Right renal cortex interstitium (tissue), 3 donors: ENCODE measurements around the gene UBE2L6. TPM values are rescaled to one million over a fixed set of nuclear protein-coding genes. Genes with fewer than 3 reads are reported as not detected.
A peak's percentile ranks its signal among the peaks of the same experiment; 100 is the strongest.

Experiments
- DNase-seq, 3 donors: peaks; one replicate each; pipeline ENCODE4 v3.0.0-alpha.2; 2013; ENCODE audit warnings: low read depth in 3 of 3, low spot score in 2 of 3
- polyA plus RNA-seq, 3 donors: library from polyadenylated mRNA; unstranded; fragments of 120-200 nt; gene quantifications; one replicate each; pipeline ENCODE4 v1.2.1, GENCODE V29; 2013; ENCODE audit not compliant: insufficient read length in 3 of 3

The UBE2L6 gene
- 10 to 100 TPM; 41.3 to 43.6 (median 43.4) TPM for polyA plus RNA-seq

GRCh38 chr11:57567515-57568329, at the start of gene UBE2L6:
Gene UBE2L6, minus strand, starts transcription at chr11:57567672. Its CDS starts 61 bp downstream, at chr11:57567611.
- DNase-seq: peak in 1 of 3 donors; percentile 24

GRCh38 chr11:57616595-57616994, 49.1 kb upstream of the UBE2L6 start:
- DNase-seq: no peak

- DNase-seq: no peak
These were observed 47.8 kb upstream of the UBE2L6 start for GRCh38 chr11:57615308-57615707.

GRCh38 chr11:57614234-57614772, 46.8 kb upstream of the UBE2L6 start:
- DNase-seq: no peak

DNA sequence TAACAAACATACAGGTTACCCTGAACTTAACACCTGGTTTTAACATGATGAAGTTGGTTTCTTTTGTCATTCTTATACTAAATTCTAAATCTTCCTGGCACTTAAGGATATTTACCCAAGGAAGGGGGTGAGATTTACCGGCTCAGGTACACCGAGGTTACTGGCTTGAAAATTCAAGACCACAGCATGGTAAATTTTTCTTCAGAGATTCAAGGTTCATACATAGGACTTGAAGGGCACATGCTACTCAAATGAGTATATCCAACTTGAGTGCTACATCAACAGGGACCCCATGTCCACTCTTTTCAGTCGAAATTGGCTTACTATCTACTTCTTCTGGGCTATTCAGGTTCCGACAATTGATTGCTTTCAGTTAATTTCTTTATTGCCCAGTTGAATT, 42.7 kb upstream of the UBE2L6 start:
- DNase-seq: no peak

- no peak for DNase-seq
These were observed 37.6 kb upstream of the UBE2L6 start for GRCh38 chr11:57605028-57605420.

DNA sequence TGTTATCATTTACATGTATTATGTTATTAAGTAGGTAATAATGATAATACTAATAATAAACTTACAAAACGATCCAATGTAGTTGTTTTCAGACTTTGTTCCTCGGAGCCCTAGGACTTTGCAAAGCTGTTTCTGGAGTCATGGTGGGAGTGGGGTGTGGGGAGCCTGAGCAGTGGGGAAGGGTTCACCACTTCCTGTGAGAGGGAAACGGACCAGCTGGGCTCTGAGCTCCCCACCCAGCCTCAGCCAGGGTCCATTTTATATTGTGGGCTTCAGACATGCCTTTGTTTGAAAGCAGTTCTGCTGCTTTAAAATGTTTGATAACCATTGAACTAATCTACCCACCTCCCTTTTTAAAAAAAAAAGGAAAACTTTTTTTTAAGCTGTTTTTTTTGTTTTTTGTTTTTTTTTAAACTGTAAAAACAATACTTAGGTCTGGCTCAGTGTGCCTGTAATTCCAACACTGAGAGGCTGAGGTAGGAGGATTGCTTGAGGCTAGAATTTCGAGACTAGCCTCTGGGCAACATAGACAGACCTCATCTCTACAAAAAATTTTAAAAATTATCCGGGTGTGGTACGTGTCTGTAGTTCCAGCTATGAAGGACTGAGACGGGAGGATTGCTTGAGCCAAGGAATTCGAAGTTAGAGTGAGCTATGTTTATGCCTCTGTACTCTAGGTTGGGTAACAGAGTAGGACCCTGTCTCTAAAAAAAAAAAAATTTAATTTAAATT, 37.0 kb upstream of the UBE2L6 start:
- DNase-seq: no peak

GRCh38 chr11:57601297-57601696, 33.8 kb upstream of the UBE2L6 start:
- no peak for DNase-seq

- DNase-seq: no peak
These were observed 31.9 kb upstream of the UBE2L6 start for GRCh38 chr11:57599381-57599780.

DNA sequence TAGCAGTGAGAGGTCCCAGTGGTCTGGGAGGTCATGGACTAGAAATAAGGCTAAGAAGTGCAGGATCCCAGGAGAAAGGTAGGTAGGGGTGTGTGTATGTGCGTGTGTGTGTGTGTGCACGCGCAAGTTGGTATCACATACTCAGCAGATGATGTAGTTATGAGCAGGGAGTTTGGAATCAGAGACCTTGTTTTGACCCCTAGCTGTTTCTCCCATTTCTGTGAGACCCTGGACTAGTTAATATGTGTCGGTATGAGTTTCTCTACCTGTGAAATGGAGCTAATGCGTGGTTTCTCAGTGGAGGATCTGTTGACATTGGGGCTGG, 31.3 kb upstream of the UBE2L6 start:
- peak in 1 of 3 donors; percentile 10 for DNase-seq

DNA sequence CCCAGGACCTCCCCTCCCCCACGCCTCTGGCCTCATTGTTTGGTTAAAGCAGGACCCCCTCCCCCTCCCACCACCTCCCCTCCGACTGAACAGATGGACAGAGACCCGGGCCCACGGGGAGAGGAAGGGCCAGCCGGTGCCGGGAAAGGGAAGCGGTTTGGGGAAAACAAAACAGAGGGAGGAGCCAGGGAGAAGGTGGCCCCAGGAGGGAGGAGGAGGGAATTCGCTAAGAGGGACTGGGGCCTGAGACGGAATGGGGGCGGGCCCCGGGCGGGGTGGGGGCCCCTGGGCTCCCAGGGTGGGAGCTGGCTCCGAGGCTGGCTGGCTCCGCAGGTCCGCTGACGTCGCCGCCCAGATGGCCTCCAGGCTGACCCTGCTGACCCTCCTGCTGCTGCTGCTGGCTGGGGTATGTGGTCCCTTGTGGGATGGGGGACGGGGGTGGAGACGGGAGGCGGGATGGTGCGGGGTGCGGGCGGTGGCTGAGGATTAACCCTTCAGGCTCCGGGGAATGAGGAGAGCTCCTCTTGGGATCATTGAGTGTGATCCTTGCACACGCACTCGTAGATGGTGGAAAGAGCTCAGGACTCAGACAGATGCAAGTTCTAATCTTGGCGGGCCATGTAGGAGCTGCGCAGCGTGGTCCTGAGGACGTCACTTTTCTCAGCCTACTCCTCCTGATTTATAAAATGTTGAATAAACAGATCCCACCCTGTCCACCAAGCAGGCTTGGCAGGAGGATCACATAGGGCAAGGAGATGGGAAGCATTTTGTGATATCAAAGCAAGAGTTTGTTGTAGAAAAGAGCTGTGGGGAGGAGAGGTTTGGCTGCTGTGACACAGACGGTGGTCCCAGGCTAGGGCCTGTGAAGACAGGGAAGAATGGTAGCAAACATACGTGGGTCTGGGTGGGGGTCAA, 30.7 kb upstream of the UBE2L6 start:
- DNase-seq: peak; percentile 48 to 67 (median 65)

DNA sequence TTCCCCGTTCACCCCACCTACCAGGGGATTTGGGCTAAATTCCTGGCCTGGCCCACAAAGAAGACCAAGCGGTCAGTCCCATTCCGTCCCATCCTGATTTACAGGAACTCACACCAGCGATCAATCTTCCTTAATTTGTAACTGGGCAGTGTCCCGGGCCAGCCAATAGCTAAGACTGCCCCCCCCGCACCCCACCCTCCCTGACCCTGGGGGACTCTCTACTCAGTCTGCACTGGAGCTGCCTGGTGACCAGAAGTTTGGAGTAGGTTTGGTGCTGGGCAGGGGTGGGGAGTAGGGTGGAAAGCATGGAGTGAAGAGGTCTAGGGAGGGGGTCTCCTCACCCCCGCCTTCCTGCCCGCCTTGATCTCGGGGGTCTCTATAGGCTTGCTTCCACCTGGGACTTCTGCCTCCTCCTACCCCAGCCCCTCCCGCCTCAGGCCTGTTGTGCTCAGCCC, 30.0 kb upstream of the UBE2L6 start, which contains the start of gene SERPING1:
Gene SERPING1 (plus strand): TSS at position 225 of the 455 bp plus-strand sequence. CDS start 586 bp downstream, outside the sequence.
- peak in 2 of 3 donors; percentile 32 to 46 for DNase-seq

DNA sequence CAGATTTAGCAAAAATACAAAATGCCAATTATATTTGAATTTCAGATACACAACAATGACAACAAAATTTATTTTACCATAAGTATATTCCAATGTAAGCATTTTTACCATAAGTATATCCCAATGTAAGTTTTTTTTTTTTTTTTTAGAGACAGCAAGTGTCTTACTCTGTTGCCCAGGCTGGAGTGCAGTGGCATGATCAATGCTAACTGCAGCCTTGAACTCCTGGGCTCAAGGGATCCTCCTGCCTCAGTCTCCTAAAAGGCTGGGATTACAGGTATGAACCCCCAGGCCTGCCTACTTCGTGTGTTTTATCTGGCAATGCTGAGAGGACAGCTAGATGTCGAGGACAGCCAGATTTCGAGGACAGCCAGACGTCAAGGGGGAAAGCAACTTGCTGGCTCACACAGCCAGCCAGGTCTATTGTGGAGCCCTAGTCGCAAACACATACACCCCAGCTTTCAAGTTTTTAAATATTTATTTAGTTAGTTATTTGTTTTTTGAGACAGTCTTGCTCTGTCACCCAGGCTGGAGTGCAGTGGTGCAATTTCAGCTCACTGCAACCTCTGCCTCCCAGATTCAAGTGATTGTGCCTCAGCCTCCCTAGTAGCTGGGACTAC, 28.9 kb upstream of the UBE2L6 start:
- no peak for DNase-seq

- no peak for DNase-seq
These were observed 20.7 kb upstream of the UBE2L6 start for GRCh38 chr11:57588046-57588710.

GRCh38 chr11:57586711-57587245, 19.3 kb upstream of the UBE2L6 start:
- no peak for DNase-seq

- no peak for DNase-seq
These were observed 17.8 kb upstream of the UBE2L6 start for GRCh38 chr11:57585301-57585700.

- DNase-seq: no peak
These were observed 16.9 kb upstream of the UBE2L6 start for GRCh38 chr11:57584341-57584740.

DNA sequence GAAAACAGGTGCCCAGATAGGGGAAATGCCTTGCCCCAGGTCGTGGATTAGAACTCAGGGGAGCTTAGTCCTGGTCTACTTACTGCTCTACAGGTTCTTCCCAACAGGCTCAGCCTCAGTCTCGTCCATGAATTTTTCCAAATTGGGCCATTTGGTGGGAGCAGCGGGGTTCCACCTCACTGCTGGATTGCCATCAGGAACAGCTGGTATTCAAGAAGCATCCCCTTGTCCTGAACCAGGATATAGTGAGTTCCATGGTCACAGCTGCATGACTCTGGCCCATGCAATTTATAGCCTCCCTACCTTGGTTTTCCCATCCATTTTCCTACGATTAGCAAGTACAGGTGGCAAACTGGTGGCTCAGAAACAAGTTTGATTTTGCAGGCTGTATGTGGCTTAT, 6.6 kb upstream of the UBE2L6 start:
- DNase-seq: no peak

GRCh38 chr11:57571606-57572005, 4.1 kb upstream of the UBE2L6 start:
- no peak for DNase-seq
